ENCODE data around the gene PARP8.

PARP8 gene

DNA sequence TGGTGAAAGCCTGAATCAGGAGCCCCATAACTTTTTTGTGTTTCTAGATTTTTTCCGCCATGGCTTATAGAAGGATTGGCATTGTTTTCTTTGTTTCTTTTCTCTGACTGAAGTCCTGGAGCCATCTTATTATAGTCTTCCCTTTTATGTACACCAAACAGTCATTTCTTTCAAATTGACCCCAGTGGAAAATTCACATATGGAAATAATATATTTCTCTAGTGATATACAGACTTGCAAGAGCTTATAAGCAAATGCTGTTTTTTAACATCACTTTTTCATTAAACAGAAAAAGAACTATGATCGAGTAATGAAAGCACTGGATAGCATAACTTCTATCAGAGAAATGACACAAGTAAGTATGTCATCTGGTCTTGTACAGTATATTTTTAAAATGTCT lies 155.6 kb downstream of the PARP8 start:
- H3K4me3 ChIP-seq (ENCODE audit: low read depth, low read length) = no peak overlapping the region
- no peak for DNase-seq
- H3K9me3 ChIP-seq (ENCODE audit: severe bottlenecking) = no peaks in the 10 kb centered on the region
- no peaks in the 10 kb centered on the region for H3K36me3 ChIP-seq
- H3K27ac ChIP-seq = no peak overlapping the region
- TF ChIP-seq, protein P1, sequence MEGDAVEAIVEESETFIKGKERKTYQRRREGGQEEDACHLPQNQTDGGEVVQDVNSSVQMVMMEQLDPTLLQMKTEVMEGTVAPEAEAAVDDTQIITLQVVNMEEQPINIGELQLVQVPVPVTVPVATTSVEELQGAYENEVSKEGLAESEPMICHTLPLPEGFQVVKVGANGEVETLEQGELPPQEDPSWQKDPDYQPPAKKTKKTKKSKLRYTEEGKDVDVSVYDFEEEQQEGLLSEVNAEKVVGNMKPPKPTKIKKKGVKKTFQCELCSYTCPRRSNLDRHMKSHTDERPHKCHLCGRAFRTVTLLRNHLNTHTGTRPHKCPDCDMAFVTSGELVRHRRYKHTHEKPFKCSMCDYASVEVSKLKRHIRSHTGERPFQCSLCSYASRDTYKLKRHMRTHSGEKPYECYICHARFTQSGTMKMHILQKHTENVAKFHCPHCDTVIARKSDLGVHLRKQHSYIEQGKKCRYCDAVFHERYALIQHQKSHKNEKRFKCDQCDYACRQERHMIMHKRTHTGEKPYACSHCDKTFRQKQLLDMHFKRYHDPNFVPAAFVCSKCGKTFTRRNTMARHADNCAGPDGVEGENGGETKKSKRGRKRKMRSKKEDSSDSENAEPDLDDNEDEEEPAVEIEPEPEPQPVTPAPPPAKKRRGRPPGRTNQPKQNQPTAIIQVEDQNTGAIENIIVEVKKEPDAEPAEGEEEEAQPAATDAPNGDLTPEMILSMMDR (IDR thresholded peaks at IDR 0.05; ENCODE audit: low read depth, low read length) = no peak
- peaks cover 6% of the 10 kb centered on the region for H3K27me3 ChIP-seq (ENCODE audit: insufficient read depth, low read depth, severe bottlenecking)

DNA sequence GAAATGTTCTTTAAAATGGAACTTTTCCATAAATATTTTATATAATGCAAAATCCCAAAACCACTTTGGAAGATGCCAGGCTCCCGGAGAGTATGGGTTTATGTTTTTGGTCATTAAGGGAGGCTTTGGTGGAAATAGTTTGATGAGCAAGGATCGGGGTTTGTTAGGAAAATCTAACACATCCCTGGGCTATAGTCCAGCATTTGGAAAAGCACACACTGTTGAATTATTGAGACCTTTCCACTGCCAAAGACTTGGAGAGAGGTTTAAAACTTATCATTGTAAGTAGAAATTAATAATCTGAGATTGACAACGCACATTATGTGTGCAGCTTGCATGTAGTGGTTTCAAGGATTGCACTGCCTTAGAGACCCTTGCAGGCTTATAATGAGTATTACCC lies 156.3 kb downstream of the PARP8 start:
- no peak for DNase-seq
- Histone ChIP-seq H3K36me3 (no peaks in the 10 kb centered on the region), H3K4me3 (ENCODE audit: low read depth, low read length) (no peak overlapping the region), H3K27ac (no peak overlapping the region), H3K27me3 (ENCODE audit: insufficient read depth, low read depth, severe bottlenecking) (peaks cover 6% of the 10 kb centered on the region), H3K9me3 (ENCODE audit: severe bottlenecking) (no peaks in the 10 kb centered on the region)
- TF ChIP-seq, protein P1 (IDR thresholded peaks at IDR 0.05; ENCODE audit: low read depth, low read length) = no peak

DNA sequence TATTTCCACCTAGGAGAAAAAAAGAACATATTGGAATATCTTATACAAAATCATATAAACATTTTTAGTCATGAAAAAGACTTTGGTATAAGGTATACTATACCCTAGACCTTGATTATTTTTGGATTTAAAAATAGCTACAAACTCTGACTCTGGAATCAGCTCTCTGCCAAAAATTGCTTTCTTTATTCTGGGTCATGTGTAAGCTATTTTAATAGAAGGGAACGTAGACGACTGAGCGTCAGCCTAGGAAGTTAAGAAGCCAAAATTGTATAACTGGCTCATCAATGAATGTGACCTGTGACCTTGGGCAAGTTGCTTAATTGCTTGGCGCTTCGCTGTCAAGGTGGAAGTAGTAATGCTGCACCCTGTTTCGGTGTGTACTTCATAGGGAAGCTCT lies 157.1 kb downstream of the PARP8 start:
- Histone ChIP-seq H3K4me3 (ENCODE audit: low read depth, low read length) (no peak overlapping the region), H3K27me3 (ENCODE audit: insufficient read depth, low read depth, severe bottlenecking) (peaks cover 6% of the 10 kb centered on the region)

DNA sequence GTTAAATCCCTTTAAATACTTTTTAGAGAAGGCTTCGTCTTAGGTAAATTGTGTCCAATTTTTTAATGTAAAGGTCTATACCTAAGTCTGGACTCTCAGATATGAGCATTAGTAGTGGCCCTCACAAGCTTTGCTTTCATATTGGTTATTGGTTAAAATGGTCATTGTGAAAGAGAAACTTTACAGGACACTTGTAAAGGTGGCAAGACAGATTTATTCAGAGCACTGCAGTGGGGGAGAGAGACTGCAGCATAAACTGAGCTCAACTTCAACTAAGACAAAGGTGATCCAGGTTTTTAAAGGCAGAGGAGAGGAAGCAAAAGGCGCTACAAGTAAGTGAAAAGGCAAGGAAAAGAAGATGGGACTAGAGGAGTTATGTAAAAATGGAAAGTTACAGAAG lies 157.7 kb downstream of the PARP8 start:
- Histone ChIP-seq H3K27ac (no peak overlapping the region), H3K4me3 (ENCODE audit: low read depth, low read length) (no peak overlapping the region), H3K9me3 (ENCODE audit: severe bottlenecking) (no peaks in the 10 kb centered on the region), H3K36me3 (no peaks in the 10 kb centered on the region), H3K27me3 (ENCODE audit: insufficient read depth, low read depth, severe bottlenecking) (peaks cover 6% of the 10 kb centered on the region)
- TF ChIP-seq, protein P1 (IDR thresholded peaks at IDR 0.05; ENCODE audit: low read depth, low read length) = no peak
- DNase-seq = no peak

More for the DNA sequence above, 157.1 kb downstream of the PARP8 start:
- no peaks in the 10 kb centered on the region for H3K9me3 ChIP-seq (ENCODE audit: severe bottlenecking)
- TF ChIP-seq, protein P1 (IDR thresholded peaks at IDR 0.05; ENCODE audit: low read depth, low read length) = no peak
- DNase-seq = no peak
- H3K27ac ChIP-seq = no peak overlapping the region
- H3K36me3 ChIP-seq = no peaks in the 10 kb centered on the region

DNA sequence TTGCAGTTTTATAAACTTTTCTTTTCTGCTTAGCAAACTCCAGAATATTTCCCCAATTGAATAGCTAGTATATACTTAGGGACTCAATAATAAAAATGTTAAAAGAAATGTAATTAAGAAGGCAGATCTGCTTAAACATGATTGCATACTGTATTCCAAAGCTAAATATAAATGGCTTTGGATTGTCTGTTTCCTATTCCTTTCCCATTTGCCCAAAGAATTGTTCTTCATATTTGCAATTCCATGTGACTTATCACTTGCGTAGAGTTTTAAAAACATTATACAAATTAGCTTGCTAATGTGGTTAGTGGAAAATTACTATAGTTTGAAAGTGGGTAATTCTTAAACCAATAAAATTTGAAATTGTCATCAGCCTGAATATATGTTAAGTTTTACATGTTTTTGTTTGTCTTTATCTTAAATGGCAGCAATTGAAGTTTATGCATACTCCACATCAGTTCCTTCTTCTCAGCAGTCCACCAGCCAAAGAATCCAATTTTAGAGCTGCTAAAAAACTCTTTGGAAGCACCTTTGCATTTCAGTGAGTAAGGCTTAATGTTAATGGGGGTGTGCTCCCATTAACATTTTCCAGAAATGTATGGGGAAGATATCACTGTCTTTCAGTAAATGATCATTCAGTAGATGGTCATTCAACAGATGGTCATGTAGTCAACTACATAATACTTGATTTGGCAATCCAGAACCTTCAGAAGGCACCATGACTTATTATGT lies 161.2 kb downstream of the PARP8 start:
- no peaks in the 10 kb centered on the region for H3K9me3 ChIP-seq (ENCODE audit: severe bottlenecking)
- peaks cover 3% of the 10 kb centered on the region for H3K27me3 ChIP-seq (ENCODE audit: insufficient read depth, low read depth, severe bottlenecking)
- H3K36me3 ChIP-seq = no peaks in the 10 kb centered on the region
- no peak for DNase-seq
- TF ChIP-seq, protein P1 (IDR thresholded peaks at IDR 0.05; ENCODE audit: low read depth, low read length) = no peak
- H3K27ac ChIP-seq = no peak overlapping the region
- no peak overlapping the region for H3K4me3 ChIP-seq (ENCODE audit: low read depth, low read length)

DNA sequence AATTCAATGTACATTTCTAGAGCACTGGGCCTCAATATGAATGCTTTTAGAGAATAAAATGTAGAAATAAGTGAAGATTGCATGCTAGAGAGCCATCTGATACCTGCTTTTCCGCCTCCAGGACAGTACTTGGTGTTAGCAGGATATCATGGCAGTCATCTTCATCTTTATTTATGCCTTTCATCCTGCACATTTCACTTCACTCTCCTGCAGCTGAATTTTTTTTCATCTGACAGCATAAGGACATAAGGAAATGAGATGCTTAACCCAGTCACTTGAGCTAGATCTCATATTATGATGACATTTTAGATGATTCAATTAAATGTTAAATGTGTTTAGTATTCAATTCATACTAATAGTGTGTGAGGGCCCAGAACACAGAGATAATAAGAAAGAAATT lies 162.6 kb downstream of the PARP8 start:
- DNase-seq = no peak
- Histone ChIP-seq H3K4me3 (ENCODE audit: low read depth, low read length) (no peak overlapping the region), H3K36me3 (no peaks in the 10 kb centered on the region), H3K27me3 (ENCODE audit: insufficient read depth, low read depth, severe bottlenecking) (peaks cover 3% of the 10 kb centered on the region), H3K27ac (no peak overlapping the region), H3K9me3 (ENCODE audit: severe bottlenecking) (no peaks in the 10 kb centered on the region)
- TF ChIP-seq, protein P1 (IDR thresholded peaks at IDR 0.05; ENCODE audit: low read depth, low read length) = no peak
